K562 (cell line): Measurements from ENCODE around the gene COL16A1. TPM values are rescaled to one million over a fixed set of nuclear protein-coding genes. Genes with fewer than 3 reads are reported as not detected.

Experiments
- DPF2 ChIP-seq: fragments of 450-650 bp; IDR thresholded peaks from 2 replicates; pipeline ENCODE4 v1.6.1; 2016
- ELF4 ChIP-seq: fragments of 450-650 bp; formaldehyde crosslinking; IDR thresholded peaks from 2 replicates; pipeline ENCODE4 v1.4.0; 2022; ENCODE audit warnings: missing genetic modification characterization
- ETS2 ChIP-seq: IDR thresholded peaks from 2 replicates; pipeline ENCODE4 v1.6.1; 2016; ENCODE audit warnings: borderline replicate concordance, missing genetic modification characterization, mild to moderate bottlenecking, moderate library complexity, missing compliant biosample characterization; ENCODE audit not compliant: poor library complexity, severe bottlenecking
- FOXO4 ChIP-seq: fragments of 450-650 bp; formaldehyde crosslinking; IDR thresholded peaks from 2 replicates; pipeline ENCODE4 v1.4.0; 2020; ENCODE audit warnings: mild to moderate bottlenecking, moderate library complexity
- GABPA ChIP-seq: fragments of 200-800 bp; sonication (Bioruptor generic); conservative IDR thresholded peaks from 2 replicates; pipeline ENCODE4 v1.6.1; 2016; ENCODE audit warnings: low read depth, missing genetic modification characterization, missing compliant biosample characterization
- GTF2F1 ChIP-seq: IDR thresholded peaks from 2 replicates; pipeline ENCODE4 v1.6.1; 2011; ENCODE audit warnings: low read depth, low read length, improper control_type of control experiment
- HSF4 ChIP-seq: fragments of 250-450 bp; sonication (Bioruptor Pico); IDR thresholded peaks from 2 replicates; pipeline ENCODE4 v2.1.2; 2022; ENCODE audit warnings: mild to moderate bottlenecking, moderate library complexity, borderline replicate concordance
- MEIS2 ChIP-seq: fragments of 450-650 bp; IDR thresholded peaks from 2 replicates; pipeline ENCODE4 v1.6.1; 2014; ENCODE audit warnings: mild to moderate bottlenecking; ENCODE audit not compliant: partially characterized antibody
- MIER1 ChIP-seq: fragments of 450-650 bp; IDR thresholded peaks from 2 replicates; pipeline ENCODE4 v1.6.1; 2016; ENCODE audit warnings: antibody characterized with exemption, mild to moderate bottlenecking, low read depth
- MLX ChIP-seq, 2 experiments: fragments of 450-650 bp in 1 of 2; sonication (generic) in 1 of 2; formaldehyde crosslinking; conservative IDR thresholded peaks; 2 replicates each; pipeline versions ENCODE4 v1.4.0 to v1.8.1; 2020 to 2022; ENCODE audit warnings: mild to moderate bottlenecking in 1 of 2, missing genetic modification reagents in 1 of 2
- MTA1 ChIP-seq: fragments of 450-650 bp; IDR thresholded peaks from 2 replicates; pipeline ENCODE4 v1.6.1; 2017; ENCODE audit warnings: borderline replicate concordance
- PRMT5 ChIP-seq: sonication (generic); formaldehyde crosslinking; IDR thresholded peaks from 2 replicates; pipeline ENCODE4 v1.5.0; 2020; ENCODE audit warnings: missing genetic modification reagents
- SFPQ ChIP-seq: fragments of 200-400 bp; formaldehyde crosslinking; IDR thresholded peaks from 2 replicates; pipeline ENCODE4 v1.6.1; 2017; ENCODE audit warnings: mild to moderate bottlenecking, low read depth, low read length, moderate library complexity
- SMC3 ChIP-seq: conservative IDR thresholded peaks from 2 replicates; pipeline ENCODE4 v1.6.1; 2011; ENCODE audit warnings: low read depth, low read length, improper control_type of control experiment; ENCODE audit not compliant: insufficient read depth
- SNIP1 ChIP-seq: fragments of 450-650 bp; IDR thresholded peaks from 2 replicates; pipeline ENCODE4 v1.7.1; 2017; ENCODE audit warnings: low read depth, mild to moderate bottlenecking
- SP2 ChIP-seq: IDR thresholded peaks from 2 replicates; pipeline ENCODE4 v1.6.1; 2011; ENCODE audit warnings: mild to moderate bottlenecking, low read depth, low read length, moderate library complexity; ENCODE audit not compliant: poor library complexity, severe bottlenecking; ENCODE audit errors: extremely low read depth
- TAF7 ChIP-seq: fragments of 450-650 bp; IDR thresholded peaks from 2 replicates; pipeline ENCODE4 v1.6.1; 2016; ENCODE audit warnings: missing genetic modification characterization, missing compliant biosample characterization
- TCF7L2 ChIP-seq: fragments of 150-350 bp; IDR thresholded peaks from 2 replicates; pipeline ENCODE4 v1.6.1; 2016; ENCODE audit warnings: low read depth, mild to moderate bottlenecking, low read length, moderate library complexity
- TSC22D4 ChIP-seq: fragments of 450-650 bp; IDR thresholded peaks from 2 replicates; pipeline ENCODE4 v1.6.1; 2016; ENCODE audit warnings: missing genetic modification characterization, missing biosample characterization, control low read depth
- VEZF1 ChIP-seq: fragments of 200-800 bp; sonication (Bioruptor generic); IDR thresholded peaks from 2 replicates; pipeline ENCODE4 v1.6.1; 2017; ENCODE audit warnings: missing genetic modification characterization, missing compliant biosample characterization
- ZNF232 ChIP-seq: sonication (generic); formaldehyde crosslinking; IDR thresholded peaks from 2 replicates; pipeline ENCODE4 v1.8.0; 2022; ENCODE audit warnings: mild to moderate bottlenecking, missing genetic modification reagents
- ZNF274 ChIP-seq: IDR thresholded peaks from 2 replicates; pipeline ENCODE4 v1.6.1; 2011; ENCODE audit warnings: low read depth, mild to moderate bottlenecking, low read length, moderate library complexity, borderline replicate concordance
- ZNF507 ChIP-seq: conservative IDR thresholded peaks from 2 replicates; pipeline ENCODE4 v1.6.1; 2017; ENCODE audit warnings: missing genetic modification characterization, missing compliant biosample characterization
- polyA plus RNA-seq, 8 experiments: library from polyadenylated mRNA; depleted of rRNA in 4 of 8; stranded (reverse) in 5 of 8; unstranded in 3 of 8; fragments of >200 nt; fragmentation: Nextera tagmentation in 2 of 8; fragmentation: Illumina TruSeq in 1 of 8; extraction: Ambion mirVana in 2 of 8; extraction: Trizol in 1 of 8; gene quantifications; 2 replicates each; pipeline versions ENCODE4 v1.2.1 to v1.2.3, GENCODE V29; 2011 to 2014; ENCODE audit warnings: inconsistent platforms in 1 of 8, missing spikeins in 1 of 8
- total RNA-seq, 7 experiments: library from RNA; depleted of rRNA in 6 of 7; stranded (reverse); fragments of >200 nt in 6 of 7; fragmentation: Illumina TruSeq in 2 of 7; extraction: Trizol in 2 of 7; gene quantifications; 2 replicates each; pipeline versions ENCODE4 v1.2.1 to v1.2.3, GENCODE V29; 2011 to 2021; ENCODE audit warnings: low replicate concordance in 1 of 7

Gene COL16A1
- total and polyA plus RNA-seq, 9 of the 15 experiments (the other 6 are each of a cell fraction or from before 2014, with no cell fraction given) = 0.11 to 0.60 (median 0.11) TPM; not detected in 6

GRCh38 chr1:31644560-31645273, 59.1 kb downstream of the COL16A1 start, which contains the start of gene PEF1 (continued):
- TF ChIP-seq ELF4 (CRISPR knock-in tag) (0 out of 2 replicates have a peak, but pooled peaks have one; percentile 44), DPF2 (peak; percentile 14; the same call in 1 of the 2 replicates), TCF7L2 (no peak), MIER1 (no peak), VEZF1 (CRISPR knock-in tag) (peak; percentile 75), ZNF232 (no peak), MLX (CRISPR knock-in tag; conservative IDR thresholded peaks at IDR 0.05) (0 out of 4 replicates have a peak, but pooled peaks of 1 of the 2 experiments have one; percentile 59), SNIP1 (no peak), GABPA (tag) (peak; percentile 100), HSF4 (CRISPR knock-in tag) (no peak), MTA1 (peak; percentile 99), SP2 (peak; percentile 69), PRMT5 (no peak; the same call in 1 of the 2 replicates), ETS2 (tag) (no peak), MEIS2 (peak; percentile 93), FOXO4 (CRISPR knock-in tag) (peak; percentile 8; the same call in 1 of the 2 replicates), TAF7 (tag) (peak; percentile 68; the same call in 1 of the 2 replicates), SMC3 (0 out of 2 replicates have a peak, but pooled peaks have one; percentile 8), GTF2F1 (no peak; the same call in 1 of the 2 replicates), SFPQ (no peak), ZNF507 (no peak), ZNF274 (no peak), TSC22D4 (no peak)
